ENCODE data around the gene NCAM1.

DNA sequence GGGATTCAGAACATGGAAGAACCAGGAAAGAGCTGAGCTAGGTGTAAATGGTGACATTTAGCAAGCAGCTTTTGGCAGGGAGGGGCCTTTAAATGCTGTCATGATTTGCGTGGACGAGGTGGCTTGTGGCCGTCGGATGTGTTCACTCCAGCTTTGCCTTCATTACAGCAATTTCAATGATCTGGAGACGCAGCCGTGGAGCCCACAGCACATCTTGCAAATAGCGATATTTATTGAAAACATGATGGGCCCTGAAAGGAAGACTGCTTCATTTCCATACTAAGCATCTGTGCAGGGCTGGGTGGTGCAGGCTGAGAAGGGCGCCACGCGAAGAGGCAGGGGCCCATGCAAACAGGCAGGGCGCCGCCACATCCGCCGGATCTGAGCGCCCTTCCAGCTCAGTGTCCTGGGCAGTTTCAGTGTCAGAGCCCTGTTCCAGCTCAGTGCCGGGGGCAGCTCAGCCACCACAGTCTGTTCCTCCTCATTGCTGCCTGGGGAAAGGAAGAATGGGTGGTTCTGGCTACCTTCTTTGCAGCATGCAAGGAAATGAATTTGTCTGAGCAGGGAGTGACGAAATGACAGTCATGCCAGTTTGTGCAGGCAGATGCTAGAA, 242.0 kb downstream of the NCAM1 start:
- TF ChIP-seq, protein P1, sequence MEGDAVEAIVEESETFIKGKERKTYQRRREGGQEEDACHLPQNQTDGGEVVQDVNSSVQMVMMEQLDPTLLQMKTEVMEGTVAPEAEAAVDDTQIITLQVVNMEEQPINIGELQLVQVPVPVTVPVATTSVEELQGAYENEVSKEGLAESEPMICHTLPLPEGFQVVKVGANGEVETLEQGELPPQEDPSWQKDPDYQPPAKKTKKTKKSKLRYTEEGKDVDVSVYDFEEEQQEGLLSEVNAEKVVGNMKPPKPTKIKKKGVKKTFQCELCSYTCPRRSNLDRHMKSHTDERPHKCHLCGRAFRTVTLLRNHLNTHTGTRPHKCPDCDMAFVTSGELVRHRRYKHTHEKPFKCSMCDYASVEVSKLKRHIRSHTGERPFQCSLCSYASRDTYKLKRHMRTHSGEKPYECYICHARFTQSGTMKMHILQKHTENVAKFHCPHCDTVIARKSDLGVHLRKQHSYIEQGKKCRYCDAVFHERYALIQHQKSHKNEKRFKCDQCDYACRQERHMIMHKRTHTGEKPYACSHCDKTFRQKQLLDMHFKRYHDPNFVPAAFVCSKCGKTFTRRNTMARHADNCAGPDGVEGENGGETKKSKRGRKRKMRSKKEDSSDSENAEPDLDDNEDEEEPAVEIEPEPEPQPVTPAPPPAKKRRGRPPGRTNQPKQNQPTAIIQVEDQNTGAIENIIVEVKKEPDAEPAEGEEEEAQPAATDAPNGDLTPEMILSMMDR (conservative IDR thresholded peaks at IDR 0.05) = no peak
- no peak for TF ChIP-seq ZFX (IDR thresholded peaks at IDR 0.05)
